Sigmoid colon (tissue), 4 donors: Measurements from ENCODE around the gene MOV10.

Experiments
- CTCF ChIP-seq, 4 experiments: fragments of 450-650 bp in 3 of 4; fragments of 200-600 bp in 1 of 4; IDR thresholded peaks; one replicate each; pipeline ENCODE4 v1.5.1; 2016 to 2019; ENCODE audit warnings: antibody characterized with exemption in 4 of 4, mild to moderate bottlenecking in 3 of 4, moderate library complexity in 2 of 4
- POLR2A ChIP-seq, 2 donors: fragments of 450-650 bp; IDR thresholded peaks; one replicate each; pipeline ENCODE4 v1.6.1; 2016; ENCODE audit warnings: antibody characterized with exemption in 2 of 2, mild to moderate bottlenecking in 2 of 2, moderate library complexity in 2 of 2
- POLR2AphosphoS5 ChIP-seq, 4 donors: sonication (generic); formaldehyde crosslinking; IDR thresholded peaks; one replicate each; pipeline ENCODE4 v1.6.1; 2017; ENCODE audit warnings: antibody characterized with exemption in 4 of 4

- TF ChIP-seq CTCF (IDR thresholded peaks at IDR 0.05) (no peak), POLR2A (IDR thresholded peaks at IDR 0.05) (no peak), POLR2AphosphoS5 (IDR thresholded peaks at IDR 0.05) (no peak)
Observed at GRCh38 chr1:112708489-112708888, 34.0 kb downstream of the MOV10 start.
